NCI-H187 treated with DMSO at 0.1 percent for 48 hours (cell line): ENCODE data around the gene UBE2M.
"Not testable (repeated sequence)": the region's sequence is repeated elsewhere in the genome, so short reads cannot be mapped to it uniquely, and the experiment has no call there.

Source experiments
- DNase-seq: peaks from one replicate; lab custom pipeline; 2025; lab: John Stamatoyannopoulos, UW

The UBE2M gene

GRCh38 chr19:58511353-58512208 is 46.8 kb downstream of the UBE2M start, which contains the start of gene SLC27A5:
SLC27A5 (minus strand) TSS chr19:58511992; CDS start chr19:58511955, 37 bp downstream.
- no peak for DNase-seq

GRCh38 chr19:58510084-58510862 is 48.1 kb downstream of the UBE2M start:
- no peak for DNase-seq

- DNase-seq = no peak
These were observed 48.7 kb downstream of the UBE2M start for GRCh38 chr19:58509731-58510083.

GRCh38 chr19:58507602-58508223 is 50.7 kb downstream of the UBE2M start:
- not testable (repeated sequence) for DNase-seq
